ENCODE data around the gene ELP4.
A peak's percentile ranks its signal among the peaks of the same experiment; 100 is the strongest.

ELP4 gene

DNA sequence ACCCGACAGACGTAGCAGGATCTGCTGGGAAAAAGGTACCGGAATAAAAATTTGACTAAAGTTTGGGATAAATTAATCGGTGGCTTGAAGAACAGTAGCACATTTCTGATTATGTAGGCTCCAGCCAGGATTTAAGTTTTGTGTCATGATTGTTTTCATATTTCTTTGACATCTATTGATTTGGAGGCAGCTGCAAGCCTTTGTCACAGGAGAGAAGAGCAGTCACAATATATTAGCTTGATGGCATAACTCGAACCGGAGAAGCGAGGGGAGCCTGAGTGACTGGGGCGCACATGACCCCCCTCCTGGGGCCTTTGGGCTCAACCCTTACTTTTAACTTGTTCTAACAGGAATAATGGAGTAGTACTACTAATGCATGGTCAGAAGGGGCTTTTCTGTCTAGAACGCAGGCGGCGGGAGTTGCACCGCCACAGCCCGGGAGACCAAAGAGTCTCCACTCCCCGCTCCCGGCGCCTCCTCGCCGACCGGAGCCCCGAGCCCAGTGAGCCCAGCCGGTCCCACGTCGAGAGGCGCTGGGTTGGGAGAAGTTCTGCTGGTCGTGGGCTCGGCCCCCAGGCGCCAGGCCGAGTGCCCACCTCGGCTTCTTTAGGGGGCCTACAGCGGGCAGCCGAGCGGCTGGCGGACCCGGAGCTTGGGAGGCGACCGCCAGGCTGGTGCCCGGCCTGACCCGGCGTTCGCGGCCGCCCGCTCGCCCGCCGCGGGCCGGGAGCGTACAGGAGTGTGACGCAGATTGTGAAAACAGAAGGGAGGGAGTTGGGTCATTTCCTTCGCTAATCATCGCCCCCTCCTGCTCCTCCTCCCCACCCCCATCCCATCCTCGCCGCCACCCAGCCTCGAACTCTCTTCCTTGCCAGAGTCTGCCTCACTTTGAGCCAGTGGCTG lies 317.2 kb downstream of the ELP4 start:
- Histone ChIP-seq H3K4me1 (no peaks in the 10 kb centered on the region), H3K4me3 (ENCODE audit: low read depth, low read length) (no peak overlapping the region), H3K27me3 (peaks cover 73% of the 10 kb centered on the region), H3K9me3 (no peaks in the 10 kb centered on the region), H3K36me3 (no peaks in the 10 kb centered on the region)
- no peak for TF ChIP-seq CTCF (IDR thresholded peaks at IDR 0.05; ENCODE audit: low read depth, low read length)
- DNase-seq: no peak

- Histone ChIP-seq H3K36me3 (no peaks in the 10 kb centered on the region), H3K4me3 (ENCODE audit: low read depth, low read length) (no peak overlapping the region), H3K9me3 (no peaks in the 10 kb centered on the region), H3K4me1 (no peaks in the 10 kb centered on the region), H3K27me3 (peaks cover 64% of the 10 kb centered on the region)
- no peak for TF ChIP-seq CTCF (IDR thresholded peaks at IDR 0.05; ENCODE audit: low read depth, low read length)
- no peak for DNase-seq
Measured at GRCh38 chr11:31827455-31828206, 318.1 kb downstream of the ELP4 start.

DNA sequence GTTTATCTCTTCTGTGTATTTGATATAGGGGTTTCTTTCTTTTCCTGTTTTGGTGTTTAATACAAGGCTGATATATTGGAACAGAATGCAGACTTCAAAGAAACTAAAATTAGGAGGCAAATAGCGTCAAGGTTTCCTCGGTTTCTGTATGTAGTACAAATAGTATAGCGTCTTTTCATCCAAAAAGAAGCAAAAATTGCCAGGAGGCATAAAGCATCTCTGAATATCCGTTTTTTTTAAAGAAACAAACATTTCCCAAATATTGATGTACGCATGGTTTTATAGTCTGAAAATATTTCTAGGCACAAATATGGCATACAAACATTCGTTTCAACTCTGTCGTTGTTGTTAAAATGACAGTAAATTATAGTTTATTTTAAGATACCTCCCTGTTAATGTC lies 318.6 kb downstream of the ELP4 start:
- Histone ChIP-seq H3K27me3 (peaks cover 59% of the 10 kb centered on the region), H3K4me1 (no peaks in the 10 kb centered on the region), H3K4me3 (ENCODE audit: low read depth, low read length) (no peak overlapping the region), H3K9me3 (no peaks in the 10 kb centered on the region), H3K36me3 (no peaks in the 10 kb centered on the region)
- no peak for TF ChIP-seq CTCF (IDR thresholded peaks at IDR 0.05; ENCODE audit: low read depth, low read length)
- no peak for DNase-seq

GRCh38 chr11:31830406-31830805 lies 320.8 kb downstream of the ELP4 start:
- peaks cover 37% of the 10 kb centered on the region for H3K27me3 ChIP-seq
- H3K4me1 ChIP-seq: no peaks in the 10 kb centered on the region
- H3K36me3 ChIP-seq: no peaks in the 10 kb centered on the region
- no peaks in the 10 kb centered on the region for H3K9me3 ChIP-seq
- H3K4me3 ChIP-seq (ENCODE audit: low read depth, low read length): no peak overlapping the region
- DNase-seq: no peak
- no peak for TF ChIP-seq CTCF (IDR thresholded peaks at IDR 0.05; ENCODE audit: low read depth, low read length)

- H3K27me3 ChIP-seq: peaks cover 7% of the 10 kb centered on the region
Measured at GRCh38 chr11:31834237-31834636, 324.7 kb downstream of the ELP4 start.

More at GRCh38 chr11:31834237-31834636, 324.7 kb downstream of the ELP4 start:
- TF ChIP-seq CTCF (IDR thresholded peaks at IDR 0.05; ENCODE audit: low read depth, low read length): 0 out of 2 replicates have a peak, but pooled peaks have one; percentile 1
- Histone ChIP-seq H3K4me3 (ENCODE audit: low read depth, low read length) (no peak overlapping the region), H3K9me3 (no peaks in the 10 kb centered on the region), H3K36me3 (no peaks in the 10 kb centered on the region), H3K4me1 (no peaks in the 10 kb centered on the region)
- no peak for DNase-seq

Measured in BE2C (cell line).